Ectodermal cell (in vitro differentiated cells): Measurements from ENCODE around the gene PTCD2.

Source experiments
- H3K27ac ChIP-seq: 2 replicates; pipeline ENCODE4 v1.7.0; 2013; ENCODE audit warnings: mild to moderate bottlenecking, low read depth, low read length; ENCODE audit not compliant: insufficient read depth, poor library complexity, severe bottlenecking
- H3K27me3 ChIP-seq: 2 replicates; pipeline ENCODE4 v1.7.0; 2013; ENCODE audit warnings: mild to moderate bottlenecking, low read length; ENCODE audit not compliant: insufficient read depth, control insufficient read depth, poor library complexity, severe bottlenecking
- H3K36me3 ChIP-seq: one replicate; pipeline ENCODE4 v1.7.0; 2013; ENCODE audit warnings: low read length; ENCODE audit not compliant: control insufficient read depth, insufficient read depth
- H3K4me1 ChIP-seq: one replicate; pipeline ENCODE4 v1.7.0; 2013; ENCODE audit warnings: low read length; ENCODE audit not compliant: control insufficient read depth, insufficient read depth
- H3K4me3 ChIP-seq: 2 replicates; pipeline ENCODE4 v1.7.0; 2013; ENCODE audit warnings: low read depth, low read length, control low read depth; ENCODE audit not compliant: insufficient read depth
- H3K9me3 ChIP-seq: 2 replicates; pipeline ENCODE4 v1.7.0; 2013; ENCODE audit warnings: mild to moderate bottlenecking, low read length, moderate library complexity; ENCODE audit not compliant: control insufficient read depth
- WGBS, 2 experiments: methylation state at CpG; one replicate each; pipeline ENCODE4 v1.1.7; 2013; ENCODE audit warnings: missing lambda C conversion rate in 2 of 2; 5-methylcytosine and 5-hydroxymethylcytosine counted together

Gene PTCD2

GRCh38 chr5:72376381-72376780 is 56.2 kb downstream of the PTCD2 start:
- Histone ChIP-seq H3K4me1 (no peaks in the 10 kb centered on the region), H3K27ac (no peak overlapping the region), H3K36me3 (no peaks in the 10 kb centered on the region), H3K27me3 (no peaks in the 10 kb centered on the region), H3K4me3 (no peak overlapping the region), H3K9me3 (no peaks in the 10 kb centered on the region)

GRCh38 chr5:72377910-72378638 is 57.9 kb downstream of the PTCD2 start:
- Histone ChIP-seq H3K27me3 (no peaks in the 10 kb centered on the region), H3K9me3 (no peaks in the 10 kb centered on the region), H3K36me3 (no peaks in the 10 kb centered on the region), H3K27ac (no peak overlapping the region), H3K4me3 (no peak overlapping the region), H3K4me1 (no peaks in the 10 kb centered on the region)
- 68 to 78% methylated on average over 4 of the region's 4 CpGs for WGBS, 2 experiments

GRCh38 chr5:72378639-72379289 is 58.6 kb downstream of the PTCD2 start:
- H3K36me3 ChIP-seq: no peaks in the 10 kb centered on the region
- no peak overlapping the region for H3K27ac ChIP-seq
- H3K27me3 ChIP-seq: no peaks in the 10 kb centered on the region
- no peak overlapping the region for H3K4me3 ChIP-seq
- no peaks in the 10 kb centered on the region for H3K4me1 ChIP-seq
- 92 to 98% methylated on average over 4 of the region's 4 CpGs for WGBS, 2 experiments
- H3K9me3 ChIP-seq: no peaks in the 10 kb centered on the region

- Histone ChIP-seq H3K4me1 (no peaks in the 10 kb centered on the region), H3K9me3 (no peaks in the 10 kb centered on the region), H3K4me3 (no peak overlapping the region), H3K36me3 (no peaks in the 10 kb centered on the region), H3K27me3 (no peaks in the 10 kb centered on the region), H3K27ac (no peak overlapping the region)
- WGBS, 2 experiments: 91 to 95% methylated on average over 10 of the region's 10 CpGs
Measured at GRCh38 chr5:72379936-72380335, 59.8 kb downstream of the PTCD2 start.

GRCh38 chr5:72380492-72381274 is 60.5 kb downstream of the PTCD2 start:
- Histone ChIP-seq H3K9me3 (no peaks in the 10 kb centered on the region), H3K27me3 (no peaks in the 10 kb centered on the region), H3K4me1 (no peaks in the 10 kb centered on the region), H3K27ac (no peak overlapping the region), H3K4me3 (no peak overlapping the region), H3K36me3 (no peaks in the 10 kb centered on the region)
- 94 to 95% methylated on average over 7 of the region's 7 CpGs for WGBS, 2 experiments

- WGBS, 2 experiments: 71 to 72% methylated on average over 7 of the region's 7 CpGs
- Histone ChIP-seq H3K36me3 (no peaks in the 10 kb centered on the region), H3K27ac (no peak overlapping the region), H3K4me1 (no peaks in the 10 kb centered on the region), H3K27me3 (no peaks in the 10 kb centered on the region), H3K4me3 (no peak overlapping the region), H3K9me3 (no peaks in the 10 kb centered on the region)
Measured at GRCh38 chr5:72383280-72383679, 63.1 kb downstream of the PTCD2 start.

GRCh38 chr5:72383726-72384125 is 63.6 kb downstream of the PTCD2 start:
- Histone ChIP-seq H3K9me3 (no peaks in the 10 kb centered on the region), H3K4me1 (no peaks in the 10 kb centered on the region), H3K4me3 (no peak overlapping the region), H3K27me3 (no peaks in the 10 kb centered on the region), H3K27ac (no peak overlapping the region), H3K36me3 (no peaks in the 10 kb centered on the region)
- 89 to 100% methylated on average over 2 of the region's 2 CpGs for WGBS, 2 experiments

- Histone ChIP-seq H3K27me3 (no peaks in the 10 kb centered on the region), H3K27ac (no peak overlapping the region), H3K9me3 (no peaks in the 10 kb centered on the region), H3K4me1 (no peaks in the 10 kb centered on the region), H3K4me3 (no peak overlapping the region), H3K36me3 (no peaks in the 10 kb centered on the region)
- WGBS, 2 experiments: 83% methylated on average over 1 of the region's 1 CpG; no CpG with 5 or more reads in 1 of the 2 experiments
Measured at GRCh38 chr5:72386639-72387038, 66.5 kb downstream of the PTCD2 start.

- Histone ChIP-seq H3K36me3 (no peaks in the 10 kb centered on the region), H3K9me3 (no peaks in the 10 kb centered on the region), H3K4me1 (no peaks in the 10 kb centered on the region), H3K27me3 (no peaks in the 10 kb centered on the region), H3K4me3 (no peak overlapping the region), H3K27ac (no peak overlapping the region)
- 81 to 86% methylated on average over 3 of the region's 3 CpGs for WGBS, 2 experiments
Measured at GRCh38 chr5:72387985-72388384, 67.8 kb downstream of the PTCD2 start.

GRCh38 chr5:72388646-72389045 is 68.5 kb downstream of the PTCD2 start:
- H3K36me3 ChIP-seq: no peaks in the 10 kb centered on the region
- H3K4me1 ChIP-seq: no peaks in the 10 kb centered on the region
- H3K9me3 ChIP-seq: no peaks in the 10 kb centered on the region
- no peak overlapping the region for H3K4me3 ChIP-seq
- no peak overlapping the region for H3K27ac ChIP-seq
- no peaks in the 10 kb centered on the region for H3K27me3 ChIP-seq
- 95 to 97% methylated on average over 8 of the region's 8 CpGs for WGBS, 2 experiments
